Activated CD8-positive, alpha-beta memory T cell treated with anti-CD3 and anti-CD28 coated beads for 4 hours (primary cell): ENCODE results near the gene CBLL1.

Source experiments
- DNase-seq, 2 donors: peaks; one replicate each; pipeline ENCODE4 v3.0.0-alpha.2; 2020; ENCODE audit warnings: low read depth in 2 of 2

Gene CBLL1, protein sequence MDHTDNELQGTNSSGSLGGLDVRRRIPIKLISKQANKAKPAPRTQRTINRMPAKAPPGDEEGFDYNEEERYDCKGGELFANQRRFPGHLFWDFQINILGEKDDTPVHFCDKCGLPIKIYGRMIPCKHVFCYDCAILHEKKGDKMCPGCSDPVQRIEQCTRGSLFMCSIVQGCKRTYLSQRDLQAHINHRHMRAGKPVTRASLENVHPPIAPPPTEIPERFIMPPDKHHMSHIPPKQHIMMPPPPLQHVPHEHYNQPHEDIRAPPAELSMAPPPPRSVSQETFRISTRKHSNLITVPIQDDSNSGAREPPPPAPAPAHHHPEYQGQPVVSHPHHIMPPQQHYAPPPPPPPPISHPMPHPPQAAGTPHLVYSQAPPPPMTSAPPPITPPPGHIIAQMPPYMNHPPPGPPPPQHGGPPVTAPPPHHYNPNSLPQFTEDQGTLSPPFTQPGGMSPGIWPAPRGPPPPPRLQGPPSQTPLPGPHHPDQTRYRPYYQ

GRCh38 chr7:107743567-107744344, at the start of gene CBLL1:
CBLL1 (plus strand) TSS chr7:107744142; CDS start chr7:107744164, 22 bp downstream.
- peak; percentile 95 to 96 for DNase-seq

DNA sequence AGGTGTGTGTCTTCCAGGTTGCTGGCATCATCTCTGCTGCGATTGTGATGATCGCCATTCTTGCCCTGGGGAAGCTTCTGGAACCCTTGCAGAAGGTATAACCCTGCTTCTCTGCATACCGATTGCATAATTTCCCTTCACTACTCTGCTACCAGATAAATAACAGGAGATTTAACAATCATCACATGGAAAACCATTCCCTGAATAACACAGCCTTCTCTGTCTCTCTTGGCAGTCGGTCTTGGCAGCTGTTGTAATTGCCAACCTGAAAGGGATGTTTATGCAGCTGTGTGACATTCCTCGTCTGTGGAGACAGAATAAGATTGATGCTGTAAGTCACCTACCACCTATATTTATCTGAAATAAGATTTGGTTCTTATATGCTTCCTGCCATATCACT, 49.6 kb upstream of the CBLL1 start:
- DNase-seq: no peak

DNA sequence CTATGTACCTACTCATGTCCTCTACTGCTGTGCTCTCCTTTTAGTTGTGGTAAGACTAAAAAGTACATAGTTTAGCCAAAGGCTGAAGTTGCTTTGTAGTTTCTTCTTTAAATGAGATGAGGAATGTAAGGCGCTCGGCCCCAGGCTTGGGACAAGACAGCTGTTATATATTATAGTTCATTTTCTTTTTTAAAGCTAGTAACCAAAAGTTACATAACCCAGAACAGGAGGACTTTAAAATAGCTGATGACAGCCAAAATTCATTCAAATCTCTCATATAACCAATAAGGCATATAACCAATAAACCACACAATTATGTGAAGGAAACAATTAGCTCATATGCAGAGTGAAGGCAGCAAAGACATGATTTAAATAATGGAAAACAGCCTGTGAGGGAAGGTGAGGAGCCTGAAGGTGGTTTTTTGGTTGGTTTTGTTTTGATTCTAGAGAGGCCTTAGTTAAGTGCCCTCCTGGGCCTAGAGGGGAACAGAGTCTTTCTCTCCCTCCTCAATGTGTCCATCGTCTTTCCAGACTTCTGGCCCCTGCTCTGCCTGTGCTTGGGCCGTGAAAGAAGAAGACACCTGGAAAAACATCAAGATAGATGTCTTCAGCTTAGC, 47.5 kb upstream of the CBLL1 start:
- no peak for DNase-seq

GRCh38 chr7:107697321-107698049, 46.5 kb upstream of the CBLL1 start:
- no peak for DNase-seq

DNA sequence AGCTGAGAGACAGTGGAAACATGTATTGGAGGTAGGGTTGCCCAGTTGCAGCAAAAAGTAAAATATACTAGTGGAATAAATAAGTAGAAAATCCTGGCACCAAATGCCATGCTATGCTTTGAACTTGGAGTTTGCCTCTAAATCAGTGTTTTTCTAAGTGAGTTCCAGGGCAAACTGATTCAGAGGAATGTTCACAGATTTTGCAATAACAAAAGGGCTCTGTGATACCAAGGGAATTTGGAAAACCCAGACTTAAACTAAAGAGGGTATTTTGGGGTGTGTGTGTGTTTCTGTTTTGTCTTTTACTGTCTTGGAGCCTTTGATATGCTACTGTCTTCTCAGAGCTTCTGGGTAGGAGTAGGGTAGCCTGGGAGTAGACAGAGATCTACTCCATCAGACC, 43.4 kb upstream of the CBLL1 start:
- DNase-seq: no peak

- no peak for DNase-seq
Measured at GRCh38 chr7:107701191-107701590, 42.8 kb upstream of the CBLL1 start.

DNA sequence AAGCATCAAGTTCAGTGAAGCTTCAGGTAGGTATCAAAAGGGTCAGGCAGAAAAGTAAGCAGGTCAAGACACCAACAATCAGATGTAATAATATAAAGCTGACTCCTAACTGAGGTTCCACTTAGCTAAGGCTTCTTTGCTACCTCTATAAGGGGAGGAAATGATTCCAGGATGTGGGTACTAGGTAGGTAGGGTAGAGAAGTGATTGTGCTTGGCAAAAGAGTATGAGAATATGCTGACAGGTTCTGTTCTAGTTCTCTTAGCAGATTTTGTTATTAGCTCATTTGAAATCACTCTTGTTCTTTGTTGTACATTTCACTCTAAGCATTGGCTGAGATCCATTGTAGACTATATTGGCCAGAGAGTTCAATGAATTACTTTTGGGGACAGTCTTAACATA, 40.7 kb upstream of the CBLL1 start:
- no peak for DNase-seq

DNA sequence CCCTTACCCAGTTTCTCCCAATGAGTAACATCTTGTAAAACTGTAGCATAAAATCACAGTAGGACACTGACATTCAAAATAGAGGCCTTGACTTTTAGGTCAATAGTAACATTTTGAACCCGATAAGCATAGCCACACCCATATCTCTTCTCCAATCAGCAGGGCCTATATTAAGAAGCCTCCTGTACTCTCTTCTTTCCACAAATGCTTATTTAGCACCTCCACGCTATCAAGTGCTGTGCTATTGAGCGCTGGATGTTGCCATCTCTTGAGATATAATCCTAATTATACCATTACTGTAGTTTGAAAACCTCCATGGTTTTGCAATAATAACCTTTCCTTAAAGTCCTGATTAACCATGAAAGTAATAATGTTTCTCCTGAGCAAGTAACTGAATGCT, 40.1 kb upstream of the CBLL1 start:
- DNase-seq: no peak

DNA sequence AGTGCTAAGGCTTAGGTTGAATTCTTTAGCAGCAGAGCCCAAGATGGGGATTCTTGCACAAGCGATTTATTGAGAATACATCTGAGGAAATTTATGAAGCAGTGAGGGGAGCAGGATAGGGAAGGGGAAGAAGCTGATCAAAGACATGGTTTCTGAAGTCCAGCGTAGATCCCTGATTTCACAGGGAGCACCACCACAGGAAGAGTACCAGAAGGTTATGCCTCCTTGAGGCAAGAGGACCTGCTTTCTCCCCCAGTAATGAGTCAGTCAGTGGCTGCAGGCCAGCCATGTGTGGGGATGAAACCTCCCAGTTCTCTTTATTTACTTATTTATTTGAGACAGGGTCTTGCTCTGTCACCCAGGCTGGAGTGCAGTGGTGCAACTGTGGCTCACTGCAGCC, 35.0 kb upstream of the CBLL1 start:
- no peak for DNase-seq

GRCh38 chr7:107711301-107711700, 32.6 kb upstream of the CBLL1 start:
- no peak for DNase-seq

GRCh38 chr7:107712025-107712424, 31.9 kb upstream of the CBLL1 start:
- no peak for DNase-seq

- no peak for DNase-seq
Measured at GRCh38 chr7:107712896-107713295, 31.0 kb upstream of the CBLL1 start.

- DNase-seq: no peak
Measured at GRCh38 chr7:107715531-107715930, 28.4 kb upstream of the CBLL1 start.

GRCh38 chr7:107718456-107719193, 25.3 kb upstream of the CBLL1 start:
- DNase-seq: no peak

GRCh38 chr7:107721286-107721685, 22.7 kb upstream of the CBLL1 start:
- no peak for DNase-seq

DNA sequence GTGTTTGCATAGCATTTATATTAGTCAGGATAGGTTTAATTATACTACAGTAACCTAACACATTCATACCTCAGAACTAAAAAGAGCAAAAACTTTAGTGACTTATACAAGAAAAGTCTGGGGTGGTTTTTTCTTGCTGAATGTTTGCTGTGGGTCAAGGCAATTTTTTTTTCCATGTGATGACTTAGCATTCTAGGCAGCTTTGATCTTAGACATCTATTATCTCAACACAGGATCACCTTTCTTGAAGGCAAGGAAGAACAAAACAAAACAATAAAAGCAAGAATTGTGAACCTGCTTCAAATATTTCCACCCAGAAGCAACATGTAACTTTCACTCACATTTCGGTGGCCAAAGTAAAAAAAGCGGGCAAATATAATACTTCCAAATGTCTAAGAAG, 20.7 kb upstream of the CBLL1 start:
- DNase-seq: no peak

DNA sequence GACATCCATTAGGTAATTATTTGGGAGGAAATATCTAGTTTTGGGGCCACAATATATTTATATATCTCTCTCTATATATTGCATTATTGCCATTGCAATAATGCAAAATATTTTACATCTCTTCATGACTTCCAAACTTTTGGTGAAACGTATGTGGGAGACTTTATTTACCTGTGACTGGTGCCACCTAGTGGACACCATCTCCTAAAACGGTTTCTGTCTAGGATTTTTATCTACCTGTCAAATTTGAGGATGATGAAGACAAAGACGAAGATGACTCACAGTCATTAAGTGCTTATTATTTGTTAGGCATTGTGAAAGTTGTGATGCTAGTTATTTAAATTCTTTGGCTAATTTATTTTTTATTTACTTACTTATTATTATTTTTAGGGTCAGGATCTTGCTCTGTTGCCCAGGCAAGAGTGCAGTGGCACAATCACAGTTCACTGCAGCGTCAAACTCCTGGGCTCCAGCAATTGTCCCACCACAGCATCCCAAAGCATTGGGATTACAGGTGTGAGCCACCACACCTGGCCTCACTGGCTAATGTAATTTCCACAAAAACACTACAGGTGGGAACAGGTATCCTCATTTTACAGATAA, 18.7 kb upstream of the CBLL1 start:
- DNase-seq: peak in 1 of 2 donors; percentile 15

- no peak for DNase-seq
Measured at GRCh38 chr7:107726356-107727130, 17.4 kb upstream of the CBLL1 start.

DNA sequence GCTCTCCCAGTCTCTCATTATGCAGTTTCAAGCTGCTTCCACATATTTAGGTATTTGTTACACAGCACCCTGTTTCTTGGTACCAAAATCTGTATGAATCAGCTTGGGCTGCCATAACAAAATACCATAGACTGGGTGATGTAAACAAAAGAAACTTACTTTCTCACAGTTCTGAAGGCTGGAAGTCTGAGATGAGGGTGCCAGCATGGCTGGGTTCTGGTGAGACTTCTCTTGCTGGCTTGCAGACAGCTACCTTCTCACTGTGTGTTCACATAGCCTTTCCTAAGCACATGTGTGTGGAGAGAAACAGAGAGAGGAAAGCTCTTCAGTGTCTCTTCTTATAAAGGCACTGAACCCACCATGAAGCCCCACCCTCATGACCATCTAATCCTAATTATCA, 15.7 kb upstream of the CBLL1 start:
- no peak for DNase-seq
